Stimulated activated CD4-positive, alpha-beta T cell treated with anti-CD3 and anti-CD28 coated beads, TNF-alpha, amount 100 ng/mL, for 4 hours (primary cell): ENCODE results near the gene CELF2.
A peak's percentile ranks its signal among the peaks of the same experiment; 100 is the strongest.
"Not testable (repeated sequence)": the region's sequence is repeated elsewhere in the genome, so short reads cannot be mapped to it uniquely, and the experiment has no call there.

Source experiments
- DNase-seq, 3 experiments: peaks; one replicate each; pipeline ENCODE4 v3.0.0-alpha.2; 2020; ENCODE audit warnings: low read depth in 3 of 3

CELF2 gene

GRCh38 chr10:11096422-11096821 is 78.8 kb downstream of the CELF2 start:
- no peak for DNase-seq

DNA sequence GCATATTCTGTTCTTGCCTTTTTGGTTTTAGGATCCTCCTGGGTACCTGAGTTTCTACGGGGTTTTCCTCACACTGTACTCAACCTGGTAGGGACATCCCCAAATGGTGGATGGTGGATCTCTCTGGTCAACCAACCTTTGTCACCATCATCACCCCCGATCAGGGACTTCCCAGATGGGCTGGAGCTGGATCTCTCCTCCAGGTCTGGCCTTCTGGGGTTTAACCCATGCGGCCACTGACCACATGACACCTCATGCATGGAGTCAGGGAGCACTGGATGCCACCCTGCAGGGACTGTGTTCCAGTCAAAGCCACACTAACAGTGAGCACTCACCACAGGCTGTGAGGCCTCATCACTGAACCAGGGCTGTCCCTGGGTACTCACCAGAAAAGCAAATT is 80.0 kb downstream of the CELF2 start:
- DNase-seq = no peak

- DNase-seq = no peak
These were observed 81.0 kb downstream of the CELF2 start for GRCh38 chr10:11098666-11099065.

- DNase-seq = no peak
These were observed 87.4 kb downstream of the CELF2 start for GRCh38 chr10:11104772-11105675.

DNA sequence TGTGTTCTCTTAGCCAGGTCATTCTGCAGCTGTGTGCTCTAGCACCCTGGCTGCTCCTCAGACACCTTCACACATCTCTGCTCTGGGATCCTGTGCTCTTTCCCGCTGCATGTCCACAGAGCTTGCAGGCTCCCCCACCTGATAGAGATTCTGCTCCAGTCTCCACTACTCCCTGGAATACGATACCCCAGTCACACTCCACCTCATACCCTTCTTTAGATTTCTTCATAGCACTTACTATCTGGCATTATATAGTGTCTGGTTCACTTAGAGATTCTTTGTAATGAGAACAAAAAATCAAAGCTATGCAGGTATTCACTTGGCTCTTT is 88.0 kb downstream of the CELF2 start:
- no peak for DNase-seq

GRCh38 chr10:11106621-11107374 is 89.1 kb downstream of the CELF2 start:
- DNase-seq = no peak

DNA sequence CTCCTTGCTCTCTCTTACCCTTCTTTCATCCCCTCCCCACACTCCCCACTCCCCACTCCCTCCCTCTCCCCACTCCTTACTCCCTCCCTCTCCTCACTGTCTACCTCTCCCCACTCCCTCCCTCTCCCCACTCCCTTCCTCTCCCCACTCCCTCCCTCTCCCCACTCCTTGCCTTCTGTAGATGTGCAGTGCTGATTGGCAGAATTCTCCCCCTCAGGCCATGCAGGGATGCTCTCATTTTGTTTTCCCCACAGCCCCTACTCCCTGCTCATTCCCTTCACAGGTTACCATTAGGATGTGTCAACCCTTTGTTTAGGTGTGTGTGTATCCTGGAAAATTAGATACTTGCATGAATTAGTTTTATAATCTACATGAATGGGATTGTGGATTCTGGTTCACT is 90.3 kb downstream of the CELF2 start:
- DNase-seq = no peak

DNA sequence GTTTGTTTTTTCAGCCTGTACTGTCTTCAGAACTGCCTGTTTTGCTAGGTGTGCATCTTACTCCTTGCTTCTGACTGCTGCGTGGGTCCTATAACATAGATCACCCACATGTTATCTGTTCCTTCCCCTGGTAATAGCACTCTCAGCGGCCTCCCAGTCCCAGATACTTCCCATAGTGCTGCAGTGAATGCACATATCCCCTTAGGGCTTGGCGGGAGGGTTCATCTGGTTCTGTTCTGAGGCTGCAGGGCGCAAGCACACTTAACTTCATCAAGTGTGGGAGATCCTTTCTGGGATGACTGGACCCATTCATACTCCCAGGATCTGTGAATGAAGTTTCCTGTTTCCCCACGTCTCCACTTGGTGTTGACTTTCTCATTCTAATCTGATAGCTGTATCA is 90.7 kb downstream of the CELF2 start:
- no peak for DNase-seq

- DNase-seq = no peak
These were observed 91.9 kb downstream of the CELF2 start for GRCh38 chr10:11109590-11109989.

DNA sequence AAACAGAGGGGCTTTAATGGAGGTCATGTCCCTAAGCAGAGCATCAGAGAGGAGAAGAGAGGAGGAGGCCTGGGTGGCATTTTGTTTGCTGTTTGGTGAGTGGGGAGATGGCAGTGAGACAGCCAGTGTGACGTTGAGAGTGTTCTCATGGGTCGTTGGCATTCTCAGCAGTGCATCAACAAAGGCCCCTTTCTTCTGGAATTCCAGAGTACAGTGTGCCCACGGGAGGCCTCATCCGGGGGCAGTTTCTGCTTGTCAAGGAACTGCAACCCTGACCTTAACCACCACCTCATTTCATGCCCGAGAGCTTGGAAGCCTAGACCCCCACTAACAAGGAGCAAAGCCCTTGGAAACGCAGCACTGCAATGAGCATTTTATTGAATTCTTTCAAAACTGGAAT is 92.9 kb downstream of the CELF2 start:
- DNase-seq = no peak

DNA sequence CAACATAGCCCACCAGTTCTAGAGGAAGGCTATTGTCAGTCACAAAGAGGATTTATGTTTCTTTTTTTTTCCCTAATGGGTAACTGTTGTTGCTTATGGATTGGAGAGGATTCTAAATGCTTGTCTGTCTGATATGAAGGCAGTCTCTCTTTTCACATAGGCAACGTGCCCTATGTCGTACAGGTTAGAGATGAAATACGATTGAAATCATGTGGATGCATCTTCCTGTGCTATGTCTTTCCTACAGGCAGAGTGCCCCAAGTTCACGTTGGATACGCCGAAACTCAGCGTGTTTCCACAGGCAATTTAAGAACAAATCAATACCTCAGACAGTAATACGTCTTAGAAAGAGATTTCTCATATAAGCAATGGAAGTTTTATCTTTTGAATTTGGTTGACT is 93.8 kb downstream of the CELF2 start:
- no peak for DNase-seq

DNA sequence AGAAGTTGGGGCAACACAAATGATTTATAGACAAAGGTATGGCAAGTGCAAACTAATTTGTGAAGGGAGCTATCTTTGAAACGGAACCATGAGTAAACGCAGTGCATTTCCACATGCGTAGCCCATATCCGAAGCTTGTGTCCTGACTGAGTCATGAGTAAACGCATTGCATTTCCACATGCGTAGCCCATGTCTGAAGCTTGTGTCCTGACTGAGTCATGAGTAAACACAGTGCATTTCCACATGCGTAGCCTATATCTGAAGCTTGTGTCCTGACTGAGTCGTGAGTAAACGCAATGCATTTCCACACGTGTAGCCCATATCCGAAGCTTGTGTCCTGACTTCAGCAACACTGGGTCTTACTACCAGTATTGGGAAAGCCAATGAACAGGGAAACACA is 95.0 kb downstream of the CELF2 start:
- DNase-seq = no peak

DNA sequence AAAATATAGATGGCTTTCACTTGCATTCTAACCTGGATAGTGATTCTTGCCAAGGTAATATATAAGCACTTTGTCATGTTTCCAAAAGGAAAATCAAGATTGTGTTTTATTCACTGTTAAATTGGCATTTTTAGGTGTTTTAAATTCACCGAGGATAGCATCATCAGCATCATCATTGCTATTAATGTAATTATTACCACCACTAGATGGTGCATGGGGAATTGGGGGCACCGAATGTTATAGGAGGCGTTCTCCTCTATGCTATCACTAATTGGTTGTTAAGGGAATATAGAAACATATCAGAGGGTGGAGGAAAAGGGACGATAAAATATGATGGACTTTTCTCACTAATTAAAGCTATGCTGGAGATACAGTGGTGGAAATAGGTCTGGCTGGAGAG is 95.5 kb downstream of the CELF2 start:
- DNase-seq = peak in 1 of 3 experiments; percentile 21

DNA sequence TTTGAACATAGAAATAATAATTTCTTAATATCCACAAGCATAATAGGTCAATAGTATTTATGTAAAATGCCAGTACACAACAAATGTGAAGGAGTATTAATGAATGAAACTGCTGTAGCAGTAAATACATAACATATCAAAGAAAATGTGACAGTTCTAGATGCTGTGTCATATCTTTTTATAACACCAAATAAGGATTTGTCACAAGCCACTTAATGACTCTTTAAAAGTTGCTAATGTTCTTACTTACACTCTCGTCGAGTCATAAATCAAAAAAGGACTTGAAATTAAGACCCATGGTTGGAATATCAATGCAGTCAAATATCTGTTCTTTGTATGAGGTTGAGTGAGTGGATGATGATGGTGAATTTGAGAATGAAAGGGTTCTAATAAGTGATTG is 96.6 kb downstream of the CELF2 start:
- DNase-seq = no peak

- no peak for DNase-seq
These were observed 97.7 kb downstream of the CELF2 start for GRCh38 chr10:11115337-11115736.

DNA sequence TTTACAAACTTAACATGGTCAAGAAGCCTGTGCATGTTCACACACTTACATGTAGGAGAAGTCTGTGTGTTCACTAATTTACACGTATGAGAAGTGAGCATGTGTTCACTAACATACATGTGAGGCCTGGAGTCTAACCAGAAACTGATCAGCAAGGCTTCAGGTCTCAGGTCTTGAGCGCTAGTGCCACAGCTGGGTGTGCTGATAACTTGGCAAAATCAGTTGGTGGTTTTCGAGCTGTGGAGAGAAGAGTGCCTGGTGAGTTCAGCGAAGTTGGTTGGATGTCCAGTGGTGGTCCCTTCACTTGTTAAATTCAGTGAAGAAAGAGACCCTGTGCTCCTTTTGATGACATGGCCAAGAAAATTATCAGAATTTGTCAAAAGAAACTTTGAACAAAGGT is 98.7 kb downstream of the CELF2 start:
- no peak for DNase-seq

DNA sequence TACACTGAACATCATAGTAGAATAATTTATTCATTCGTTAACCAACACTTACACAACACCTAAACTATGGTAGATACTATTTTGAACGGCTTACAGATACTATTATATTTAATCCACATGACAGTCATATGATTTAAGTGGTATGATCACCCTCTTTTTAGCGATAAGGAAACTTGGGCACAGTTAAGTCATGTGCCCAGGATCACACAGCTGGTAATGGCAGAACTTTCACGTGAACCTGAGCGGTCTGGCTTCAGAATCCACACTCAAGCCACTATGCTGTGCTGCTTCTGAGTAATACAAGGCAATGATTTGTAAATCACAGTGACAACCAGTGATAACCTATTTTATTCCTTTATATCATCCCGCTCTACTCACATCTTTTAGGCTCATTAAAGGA is 99.1 kb downstream of the CELF2 start:
- no peak for DNase-seq

DNA sequence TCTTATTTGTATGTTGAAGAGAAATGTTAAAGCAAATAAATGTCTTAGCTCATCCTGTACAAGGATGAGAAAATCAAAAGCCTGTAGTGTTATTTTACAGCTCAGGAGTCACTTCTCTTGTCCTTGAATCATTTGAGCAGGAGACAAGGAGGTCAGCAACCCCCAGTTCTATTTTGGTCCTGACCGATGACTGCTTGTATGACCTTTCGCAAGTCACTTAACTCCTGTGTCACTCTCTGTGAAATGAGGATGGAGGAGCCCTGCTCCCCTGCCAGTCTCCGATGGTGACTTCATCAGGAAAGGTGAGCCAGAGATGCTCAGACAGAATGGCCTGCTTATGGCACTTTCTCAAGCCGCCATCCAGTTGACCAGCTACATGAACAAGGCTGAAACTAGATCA is 101.0 kb downstream of the CELF2 start:
- no peak for DNase-seq

DNA sequence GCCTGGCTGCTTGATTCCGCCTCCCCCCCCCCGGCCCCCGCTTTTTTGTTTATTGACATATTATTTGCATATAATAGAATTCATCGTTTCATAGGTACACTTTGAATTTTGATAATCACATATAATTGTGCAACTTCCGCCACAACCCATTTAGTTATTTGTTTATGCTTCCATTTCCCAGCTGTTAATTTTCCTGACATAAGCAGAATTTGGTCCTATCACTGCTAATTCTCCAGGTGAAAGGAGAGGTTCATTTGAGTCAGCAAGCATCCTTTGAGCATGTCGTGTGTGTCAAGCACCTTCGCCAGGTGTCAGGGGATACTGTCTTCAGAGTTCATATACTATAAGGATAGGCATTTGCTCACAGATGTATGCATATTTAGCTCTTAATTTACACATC is 102.2 kb downstream of the CELF2 start:
- no peak for DNase-seq

GRCh38 chr10:11120711-11121110 is 103.0 kb downstream of the CELF2 start:
- no peak for DNase-seq

- not testable (repeated sequence) for DNase-seq
These were observed 106.2 kb downstream of the CELF2 start for GRCh38 chr10:11123892-11124291.

DNA sequence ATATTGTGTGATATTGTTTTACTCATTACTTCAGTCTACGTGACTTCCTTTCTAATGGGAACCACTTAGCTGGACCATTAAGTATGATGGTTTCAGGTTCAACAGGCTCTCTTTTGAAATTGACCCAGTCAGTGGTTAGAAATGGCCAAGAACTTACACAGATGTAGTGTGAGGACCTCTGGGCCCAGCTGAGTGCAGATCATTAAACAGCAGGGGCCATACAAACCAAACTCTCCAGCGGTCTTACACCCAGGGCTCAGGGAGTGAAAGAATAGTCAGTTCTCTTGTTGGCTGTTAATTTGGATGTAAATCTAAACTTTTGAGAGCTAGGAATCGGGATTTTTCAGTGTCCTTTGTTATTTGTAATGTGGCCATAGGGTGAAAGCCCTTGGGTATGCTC is 107.3 kb downstream of the CELF2 start:
- no peak for DNase-seq

DNA sequence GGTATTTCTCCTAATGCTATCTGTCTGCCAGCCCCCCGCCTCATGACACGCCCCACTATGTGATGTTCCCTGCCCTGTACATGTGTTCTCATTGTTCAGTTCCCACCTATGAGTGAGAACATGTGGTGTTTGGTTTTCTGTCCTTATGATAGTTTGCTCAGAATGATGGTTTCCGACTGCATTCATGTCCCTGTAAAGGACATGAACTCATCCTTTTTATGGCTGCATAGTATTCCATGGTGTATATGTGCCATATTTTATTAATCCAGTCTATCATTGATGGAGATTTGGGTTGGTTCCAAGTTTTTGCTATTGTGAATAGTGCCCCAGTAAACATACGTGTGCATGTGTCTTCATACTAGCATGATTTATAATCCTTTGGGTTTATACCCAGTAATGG is 109.3 kb downstream of the CELF2 start:
- not testable (repeated sequence) for DNase-seq
